ENCODE data around the gene PPP2R2C. TPM values are rescaled to one million over a fixed set of nuclear protein-coding genes. Genes with fewer than 3 reads are reported as not detected.

Gene PPP2R2C
- total RNA-seq, 2 donors from 2014 or later, result 8.0 to 10.4 TPM

DNA sequence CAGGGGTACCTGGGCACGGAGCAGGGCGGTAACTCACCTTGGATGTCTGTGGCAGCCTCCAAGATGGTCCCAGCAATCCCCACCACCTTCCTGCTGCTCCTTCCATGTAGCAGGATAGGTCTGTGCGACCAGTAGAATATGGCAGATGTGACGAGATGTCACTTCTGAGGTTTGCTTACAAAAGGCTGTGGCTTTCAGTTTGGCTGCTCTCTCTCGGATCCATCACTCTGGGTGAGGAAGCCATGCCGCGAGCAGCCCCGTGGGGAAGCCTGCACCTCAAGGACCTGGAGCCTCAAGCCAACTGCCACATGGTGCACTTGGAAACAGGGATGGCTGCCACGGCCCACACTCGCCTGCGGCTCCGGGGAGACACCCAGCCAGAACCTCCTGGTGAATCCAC, 165.2 kb downstream of the PPP2R2C start:
- Histone ChIP-seq H3K27me3 (replicated peaks; ENCODE audit: insufficient read depth) (no peaks in the 10 kb centered on the region), H3K4me3 (no peak overlapping the region), H3K36me3 (no peaks in the 10 kb centered on the region), H3K27ac (no peak overlapping the region), H3K4me1 (replicated peaks) (no peaks in the 10 kb centered on the region), H3K9me3 (no peaks in the 10 kb centered on the region)
- 87% methylated on average over 12 of the region's 12 CpGs for WGBS
- intact Hi-C loops (cut with DNase I), result no loop called here
- DNase-seq (ENCODE audit: low spot score), result no peak
- TF ChIP-seq POLR2A (IDR thresholded peaks at IDR 0.05), result no peak
- no peak for TF ChIP-seq POLR2AphosphoS5 (IDR thresholded peaks at IDR 0.05)
- TF ChIP-seq, protein P1, sequence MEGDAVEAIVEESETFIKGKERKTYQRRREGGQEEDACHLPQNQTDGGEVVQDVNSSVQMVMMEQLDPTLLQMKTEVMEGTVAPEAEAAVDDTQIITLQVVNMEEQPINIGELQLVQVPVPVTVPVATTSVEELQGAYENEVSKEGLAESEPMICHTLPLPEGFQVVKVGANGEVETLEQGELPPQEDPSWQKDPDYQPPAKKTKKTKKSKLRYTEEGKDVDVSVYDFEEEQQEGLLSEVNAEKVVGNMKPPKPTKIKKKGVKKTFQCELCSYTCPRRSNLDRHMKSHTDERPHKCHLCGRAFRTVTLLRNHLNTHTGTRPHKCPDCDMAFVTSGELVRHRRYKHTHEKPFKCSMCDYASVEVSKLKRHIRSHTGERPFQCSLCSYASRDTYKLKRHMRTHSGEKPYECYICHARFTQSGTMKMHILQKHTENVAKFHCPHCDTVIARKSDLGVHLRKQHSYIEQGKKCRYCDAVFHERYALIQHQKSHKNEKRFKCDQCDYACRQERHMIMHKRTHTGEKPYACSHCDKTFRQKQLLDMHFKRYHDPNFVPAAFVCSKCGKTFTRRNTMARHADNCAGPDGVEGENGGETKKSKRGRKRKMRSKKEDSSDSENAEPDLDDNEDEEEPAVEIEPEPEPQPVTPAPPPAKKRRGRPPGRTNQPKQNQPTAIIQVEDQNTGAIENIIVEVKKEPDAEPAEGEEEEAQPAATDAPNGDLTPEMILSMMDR (IDR thresholded peaks at IDR 0.05), result no peak

DNA sequence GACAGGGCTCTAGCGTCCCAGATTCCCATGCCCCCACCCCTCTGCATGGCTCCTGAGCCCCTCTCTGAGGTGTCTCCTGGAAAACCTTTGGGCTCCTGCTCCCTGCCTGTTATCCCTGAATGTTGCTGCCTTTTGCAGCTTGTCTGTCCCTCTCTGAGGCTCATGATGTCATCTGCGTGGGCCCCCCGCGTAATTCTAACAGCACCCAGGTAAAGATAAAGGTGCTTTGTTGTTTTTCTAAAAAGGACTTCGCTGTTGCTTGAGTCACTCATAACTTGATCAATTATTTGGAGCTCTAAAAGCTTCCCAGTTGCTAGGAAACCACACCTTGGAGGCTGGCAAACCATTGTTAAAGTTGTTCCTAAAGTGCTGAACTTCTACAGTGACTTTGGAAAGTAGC, 166.1 kb downstream of the PPP2R2C start:
- intact Hi-C loops (cut with DNase I), result no loop called here
- Histone ChIP-seq H3K9me3 (no peaks in the 10 kb centered on the region), H3K27me3 (replicated peaks; ENCODE audit: insufficient read depth) (no peaks in the 10 kb centered on the region), H3K27ac (no peak overlapping the region), H3K36me3 (no peaks in the 10 kb centered on the region), H3K4me3 (no peak overlapping the region), H3K4me1 (replicated peaks) (no peaks in the 10 kb centered on the region)
- no peak for TF ChIP-seq POLR2AphosphoS5 (IDR thresholded peaks at IDR 0.05)
- TF ChIP-seq, protein P1 (IDR thresholded peaks at IDR 0.05), result no peak
- no peak for TF ChIP-seq POLR2A (IDR thresholded peaks at IDR 0.05)
- WGBS, result 58% methylated on average over 5 of the region's 5 CpGs
- DNase-seq (ENCODE audit: low spot score), result no peak

- Histone ChIP-seq H3K4me3 (no peak overlapping the region), H3K36me3 (peaks cover 0 to 6% of the 10 kb centered on the region in 2 donors)
- WGBS, result 87% methylated on average over 12 of the region's 12 CpGs
Measured at GRCh38 chr4:6303943-6304342, 168.5 kb downstream of the PPP2R2C start.

DNA sequence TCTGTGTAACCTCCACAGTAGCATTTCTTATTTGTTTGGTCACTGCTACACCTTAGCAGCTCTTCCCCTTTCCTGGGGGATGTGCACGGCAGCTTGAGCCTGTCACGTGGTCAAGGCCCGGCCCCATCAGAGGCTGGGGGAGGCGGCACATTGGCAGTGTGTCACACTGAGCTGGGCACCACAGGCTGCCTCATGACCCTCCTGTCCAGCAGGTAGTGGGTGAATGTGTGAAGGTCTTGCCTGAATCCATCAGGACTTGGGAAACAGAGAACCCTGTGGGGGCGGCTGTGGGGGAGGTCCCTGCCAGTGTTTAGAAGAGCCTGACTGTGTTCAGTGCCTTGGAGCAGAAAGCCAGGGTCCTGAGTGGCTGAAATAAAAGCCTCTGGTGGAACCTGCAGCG, 169.5 kb downstream of the PPP2R2C start:
- peaks cover 0 to 6% of the 10 kb centered on the region in 2 donors for H3K36me3 ChIP-seq
- no peak for DNase-seq (ENCODE audit: low spot score)
- H3K4me3 ChIP-seq, result no peak overlapping the region
- H3K27ac ChIP-seq, result no peak overlapping the region
- intact Hi-C loops (cut with DNase I), result no loop called here
- TF ChIP-seq POLR2A (IDR thresholded peaks at IDR 0.05), result no peak
- TF ChIP-seq, protein P1 (IDR thresholded peaks at IDR 0.05), result no peak
- no peaks in the 10 kb centered on the region for H3K27me3 ChIP-seq (replicated peaks; ENCODE audit: insufficient read depth)
- no peaks in the 10 kb centered on the region for H3K4me1 ChIP-seq (replicated peaks)
- 76% methylated on average over 6 of the region's 6 CpGs for WGBS
- no peaks in the 10 kb centered on the region for H3K9me3 ChIP-seq

More at GRCh38 chr4:6303943-6304342, 168.5 kb downstream of the PPP2R2C start:
- intact Hi-C loops (cut with DNase I), result no loop called here
- H3K4me1 ChIP-seq (replicated peaks), result no peaks in the 10 kb centered on the region
- no peak for DNase-seq (ENCODE audit: low spot score)
- H3K27ac ChIP-seq, result no peak overlapping the region
- TF ChIP-seq POLR2A (IDR thresholded peaks at IDR 0.05) (no peak), POLR2AphosphoS5 (IDR thresholded peaks at IDR 0.05) (no peak)
- TF ChIP-seq, protein P1 (IDR thresholded peaks at IDR 0.05), result no peak
- H3K9me3 ChIP-seq, result no peaks in the 10 kb centered on the region
- H3K27me3 ChIP-seq (replicated peaks; ENCODE audit: insufficient read depth), result no peaks in the 10 kb centered on the region

GRCh38 chr4:6301732-6302442, 170.5 kb downstream of the PPP2R2C start:
- Histone ChIP-seq H3K27ac (no peak overlapping the region), H3K9me3 (no peaks in the 10 kb centered on the region), H3K4me3 (no peak overlapping the region), H3K36me3 (peaks cover 0 to 6% of the 10 kb centered on the region in 2 donors), H3K4me1 (replicated peaks) (no peaks in the 10 kb centered on the region), H3K27me3 (replicated peaks; ENCODE audit: insufficient read depth) (no peaks in the 10 kb centered on the region)
- intact Hi-C loops (cut with DNase I), result no loop called here
- WGBS, result 97% methylated on average over 55 of the region's 55 CpGs
- DNase-seq (ENCODE audit: low spot score), result no peak
- TF ChIP-seq POLR2AphosphoS5 (IDR thresholded peaks at IDR 0.05) (no peak), POLR2A (IDR thresholded peaks at IDR 0.05) (no peak)
- TF ChIP-seq, protein P1 (IDR thresholded peaks at IDR 0.05), result no peak

Data from prostate gland (tissue), 2 donors.